Central memory CD8-positive, alpha-beta T cell (primary cell): ENCODE data around the gene PHOX2A.
"Not testable (repeated sequence)": the region's sequence is repeated elsewhere in the genome, so short reads cannot be mapped to it uniquely, and the experiment has no call there.

Experiments used
- ATAC-seq: fragments of 150-1000 bp; cut with Tn5 transposase; replicated peaks from 2 replicates; pipeline ENCODE4 v1.10.0; 2022; ENCODE audit warnings: mild to moderate bottlenecking, moderate FRiP score, moderate number of reproducible peaks; ENCODE audit not compliant: poor library complexity, severe bottlenecking; ENCODE audit errors: extremely low read depth
- DNase-seq, 2 donors: peaks; one replicate each; pipeline ENCODE4 v3.0.0; 2021; ENCODE audit warnings: low spot score in 2 of 2
- H3K27ac Mint-ChIP-seq: one replicate; pipeline ENCODE4 v1.8.0; 2022; ENCODE audit warnings: low read depth, mild to moderate bottlenecking, moderate library complexity, mixed read lengths
- H3K27me3 Mint-ChIP-seq: one replicate; pipeline ENCODE4 v1.8.0; 2022; ENCODE audit warnings: mixed read lengths
- H3K36me3 Mint-ChIP-seq: one replicate; pipeline ENCODE4 v1.8.0; 2022; ENCODE audit warnings: mild to moderate bottlenecking, moderate library complexity, mixed read lengths; ENCODE audit not compliant: insufficient read depth
- H3K4me1 Mint-ChIP-seq: one replicate; pipeline ENCODE4 v1.8.0; 2022; ENCODE audit warnings: mixed read lengths
- H3K4me3 Mint-ChIP-seq: one replicate; pipeline ENCODE4 v1.8.0; 2022; ENCODE audit warnings: mild to moderate bottlenecking, moderate library complexity, mixed read lengths
- H3K9me3 Mint-ChIP-seq: one replicate; pipeline ENCODE4 v1.8.0; 2022; ENCODE audit warnings: mixed read lengths

Gene PHOX2A

GRCh38 chr11:72244060-72244360 is at the start of gene PHOX2A:
TSS of gene PHOX2A (minus strand) at chr11:72244176. CDS start at chr11:72244004, 172 bp downstream.
- H3K36me3 Mint-ChIP-seq = peaks cover 2% of the 10 kb centered on the region
- peaks cover 21% of the 10 kb centered on the region for H3K4me1 Mint-ChIP-seq
- no peaks in the 10 kb centered on the region for H3K9me3 Mint-ChIP-seq
- ATAC-seq = no peak
- no peak for DNase-seq
- peaks cover 45% of the 10 kb centered on the region for H3K27me3 Mint-ChIP-seq
- no peak within 1 kb of the TSS for H3K27ac Mint-ChIP-seq
- no peak within 1 kb of the TSS for H3K4me3 Mint-ChIP-seq

GRCh38 chr11:72293391-72293790 is 49.4 kb upstream of the PHOX2A start:
- Mint-ChIP-seq H3K4me3 (no peak overlapping the region), H3K36me3 (peaks cover 12% of the 10 kb centered on the region), H3K4me1 (no peaks in the 10 kb centered on the region), H3K27ac (no peak overlapping the region), H3K27me3 (no peaks in the 10 kb centered on the region), H3K9me3 (no peaks in the 10 kb centered on the region)
- DNase-seq (no peak), ATAC-seq (no peak)

GRCh38 chr11:72292106-72292785 is 48.3 kb upstream of the PHOX2A start:
- DNase-seq (peak in 1 of 2 donors; percentile 6), ATAC-seq (no peak)
- Mint-ChIP-seq H3K27me3 (no peaks in the 10 kb centered on the region), H3K9me3 (no peaks in the 10 kb centered on the region), H3K27ac (no peak overlapping the region), H3K4me3 (no peak overlapping the region), H3K4me1 (no peaks in the 10 kb centered on the region), H3K36me3 (peaks cover 12% of the 10 kb centered on the region)

- not testable (repeated sequence) for H3K4me3 Mint-ChIP-seq, ATAC-seq
Observed at GRCh38 chr11:72290741-72291140, 46.8 kb upstream of the PHOX2A start.

GRCh38 chr11:72287293-72287692 is 43.3 kb upstream of the PHOX2A start:
- H3K36me3 Mint-ChIP-seq = peaks cover 1% of the 10 kb centered on the region
- H3K9me3 Mint-ChIP-seq = no peaks in the 10 kb centered on the region
- no peak overlapping the region for H3K27ac Mint-ChIP-seq
- H3K4me3 Mint-ChIP-seq = no peak overlapping the region
- H3K4me1 Mint-ChIP-seq = no peaks in the 10 kb centered on the region
- no peak for DNase-seq
- ATAC-seq = no peak
- peaks cover 25% of the 10 kb centered on the region for H3K27me3 Mint-ChIP-seq

More at GRCh38 chr11:72290741-72291140, 46.8 kb upstream of the PHOX2A start:
- H3K4me1 Mint-ChIP-seq, H3K9me3 Mint-ChIP-seq, H3K27ac Mint-ChIP-seq, H3K36me3 Mint-ChIP-seq, H3K27me3 Mint-ChIP-seq: not testable (repeated sequence)
- peak in 1 of 2 donors; percentile 9 for DNase-seq

- DNase-seq (no peak), ATAC-seq (no peak)
- Mint-ChIP-seq H3K4me3 (no peak overlapping the region), H3K9me3 (no peaks in the 10 kb centered on the region), H3K27me3 (peaks cover 46% of the 10 kb centered on the region), H3K27ac (no peak overlapping the region), H3K36me3 (no peaks in the 10 kb centered on the region), H3K4me1 (no peaks in the 10 kb centered on the region)
Observed at GRCh38 chr11:72283947-72284346, 40.0 kb upstream of the PHOX2A start.

- Mint-ChIP-seq H3K9me3 (no peaks in the 10 kb centered on the region), H3K4me3 (no peak overlapping the region), H3K4me1 (no peaks in the 10 kb centered on the region), H3K27ac (no peak overlapping the region), H3K27me3 (peaks cover 55% of the 10 kb centered on the region), H3K36me3 (peaks cover 2% of the 10 kb centered on the region)
- DNase-seq (no peak), ATAC-seq (no peak)
Observed at GRCh38 chr11:72280726-72281315, 36.8 kb upstream of the PHOX2A start.

GRCh38 chr11:72280037-72280436 is 36.1 kb upstream of the PHOX2A start:
- H3K27me3 Mint-ChIP-seq = peaks cover 55% of the 10 kb centered on the region
- DNase-seq (no peak), ATAC-seq (no peak)
- no peaks in the 10 kb centered on the region for H3K9me3 Mint-ChIP-seq
- no peak overlapping the region for H3K4me3 Mint-ChIP-seq
- H3K36me3 Mint-ChIP-seq = peaks cover 2% of the 10 kb centered on the region
- no peak overlapping the region for H3K27ac Mint-ChIP-seq
- H3K4me1 Mint-ChIP-seq = no peaks in the 10 kb centered on the region

- Mint-ChIP-seq H3K27me3 (peaks cover 46% of the 10 kb centered on the region), H3K27ac (no peak overlapping the region), H3K9me3 (no peaks in the 10 kb centered on the region), H3K4me1 (no peaks in the 10 kb centered on the region), H3K36me3 (peaks cover 2% of the 10 kb centered on the region), H3K4me3 (no peak overlapping the region)
- ATAC-seq (no peak), DNase-seq (no peak)
Observed at GRCh38 chr11:72278905-72279304, 34.9 kb upstream of the PHOX2A start.

GRCh38 chr11:72274435-72274834 is 30.5 kb upstream of the PHOX2A start:
- Mint-ChIP-seq H3K27ac (no peak overlapping the region), H3K27me3 (peaks cover 14% of the 10 kb centered on the region), H3K4me3 (no peak overlapping the region), H3K9me3 (no peaks in the 10 kb centered on the region), H3K36me3 (peaks cover 2% of the 10 kb centered on the region), H3K4me1 (peaks cover 6% of the 10 kb centered on the region)
- DNase-seq = no peak
- ATAC-seq = no peak

GRCh38 chr11:72271980-72272379 is 28.0 kb upstream of the PHOX2A start:
- no peak overlapping the region for H3K4me3 Mint-ChIP-seq
- peaks cover 6% of the 10 kb centered on the region for H3K4me1 Mint-ChIP-seq
- no peak overlapping the region for H3K27ac Mint-ChIP-seq
- H3K9me3 Mint-ChIP-seq = no peaks in the 10 kb centered on the region
- H3K36me3 Mint-ChIP-seq = no peaks in the 10 kb centered on the region
- no peak for DNase-seq
- peaks cover 7% of the 10 kb centered on the region for H3K27me3 Mint-ChIP-seq
- no peak for ATAC-seq

- DNase-seq (no peak), ATAC-seq (no peak)
- Mint-ChIP-seq H3K36me3 (no peaks in the 10 kb centered on the region), H3K27ac (no peak overlapping the region), H3K4me1 (peaks cover 6% of the 10 kb centered on the region), H3K9me3 (no peaks in the 10 kb centered on the region), H3K27me3 (peaks cover 36% of the 10 kb centered on the region), H3K4me3 (no peak overlapping the region)
Observed at GRCh38 chr11:72267956-72268617, 24.1 kb upstream of the PHOX2A start.

- not testable (repeated sequence) for H3K4me3 Mint-ChIP-seq
Observed at GRCh38 chr11:72266960-72267359, 23.0 kb upstream of the PHOX2A start.

More at GRCh38 chr11:72266960-72267359, 23.0 kb upstream of the PHOX2A start:
- not testable (repeated sequence) for DNase-seq, H3K9me3 Mint-ChIP-seq, ATAC-seq, H3K4me1 Mint-ChIP-seq, H3K36me3 Mint-ChIP-seq, H3K27ac Mint-ChIP-seq
- H3K27me3 Mint-ChIP-seq = peaks cover 47% of the 10 kb centered on the region
